Subcutaneous adipose tissue (tissue), 4 donors: ENCODE measurements around the gene CLP1. TPM values are rescaled to one million over a fixed set of nuclear protein-coding genes. Genes with fewer than 3 reads are reported as not detected.

Experiments
- total RNA-seq, 4 donors: library from RNA; depleted of rRNA; stranded (reverse); fragments of >200 nt; gene quantifications; one replicate each; pipeline ENCODE4 v1.1.0, GENCODE V29; 2016
- TF ChIP-seq, protein P1 (sequence below): fragments of 450-650 bp; IDR thresholded peaks from one replicate; pipeline ENCODE4 v1.5.1; 2016; ENCODE audit warnings: low read depth, mild to moderate bottlenecking, control low read depth, antibody characterized with exemption, moderate library complexity

The CLP1 gene
- total RNA-seq, 4 donors from 2014 or later = 5.7 to 11.5 (median 10.0) TPM

DNA sequence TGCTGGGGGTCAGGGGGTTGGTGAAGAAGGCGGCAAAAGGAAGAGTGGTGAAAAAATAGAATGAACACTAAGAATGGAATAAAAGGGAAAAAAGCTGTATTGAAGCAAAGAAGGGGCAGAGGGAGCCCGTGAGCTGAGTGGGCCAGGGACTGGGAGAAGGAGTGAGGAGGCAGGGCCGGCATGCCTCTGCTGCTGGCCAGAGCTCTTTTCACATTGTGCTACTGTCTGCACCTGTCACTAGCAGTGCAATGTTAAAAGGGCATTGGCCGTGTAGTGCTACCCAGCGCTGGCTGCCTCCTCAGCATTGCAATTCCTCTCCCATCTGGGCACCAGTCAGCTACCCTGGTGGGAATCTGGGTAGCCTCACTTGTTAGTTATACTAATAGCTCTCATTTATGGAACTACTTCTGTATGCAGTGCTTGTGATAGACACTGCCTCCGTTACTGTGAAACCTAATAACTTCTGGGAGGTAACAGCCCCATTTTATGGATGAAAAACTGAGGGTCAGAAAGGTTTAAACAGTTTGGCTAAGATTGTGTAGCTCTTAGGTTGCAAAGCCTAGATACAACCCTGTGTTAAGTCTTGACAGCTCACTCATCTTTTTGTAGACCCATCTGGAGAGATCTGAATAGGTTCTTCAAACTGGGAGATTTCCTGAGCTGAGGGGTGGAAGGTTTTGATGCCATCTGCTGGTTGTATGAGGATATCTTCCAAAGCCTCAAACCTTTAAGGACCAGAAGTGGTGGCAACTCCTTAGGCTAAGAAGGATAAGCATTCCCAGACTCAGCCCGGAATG, 16.4 kb upstream of the CLP1 start:
- TF ChIP-seq, protein P1, sequence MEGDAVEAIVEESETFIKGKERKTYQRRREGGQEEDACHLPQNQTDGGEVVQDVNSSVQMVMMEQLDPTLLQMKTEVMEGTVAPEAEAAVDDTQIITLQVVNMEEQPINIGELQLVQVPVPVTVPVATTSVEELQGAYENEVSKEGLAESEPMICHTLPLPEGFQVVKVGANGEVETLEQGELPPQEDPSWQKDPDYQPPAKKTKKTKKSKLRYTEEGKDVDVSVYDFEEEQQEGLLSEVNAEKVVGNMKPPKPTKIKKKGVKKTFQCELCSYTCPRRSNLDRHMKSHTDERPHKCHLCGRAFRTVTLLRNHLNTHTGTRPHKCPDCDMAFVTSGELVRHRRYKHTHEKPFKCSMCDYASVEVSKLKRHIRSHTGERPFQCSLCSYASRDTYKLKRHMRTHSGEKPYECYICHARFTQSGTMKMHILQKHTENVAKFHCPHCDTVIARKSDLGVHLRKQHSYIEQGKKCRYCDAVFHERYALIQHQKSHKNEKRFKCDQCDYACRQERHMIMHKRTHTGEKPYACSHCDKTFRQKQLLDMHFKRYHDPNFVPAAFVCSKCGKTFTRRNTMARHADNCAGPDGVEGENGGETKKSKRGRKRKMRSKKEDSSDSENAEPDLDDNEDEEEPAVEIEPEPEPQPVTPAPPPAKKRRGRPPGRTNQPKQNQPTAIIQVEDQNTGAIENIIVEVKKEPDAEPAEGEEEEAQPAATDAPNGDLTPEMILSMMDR = no peak

DNA sequence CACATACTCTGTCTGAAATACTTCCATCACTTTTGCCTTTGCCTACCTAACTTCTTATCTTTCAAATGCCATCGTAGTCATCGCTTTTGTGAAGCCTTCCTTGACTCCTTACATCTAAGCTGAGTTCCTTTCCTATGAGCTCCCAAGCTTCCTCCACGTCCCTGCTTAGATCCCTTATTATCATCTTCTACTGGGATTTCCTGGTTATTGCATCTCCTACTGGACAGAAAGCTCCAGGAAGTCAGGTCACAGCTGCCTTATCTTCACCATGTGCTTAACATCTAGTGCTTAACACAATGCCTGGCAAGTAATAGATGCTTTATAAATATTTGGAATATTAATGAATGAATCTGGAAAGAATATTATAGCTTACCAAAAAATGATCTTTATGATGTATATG, 13.8 kb upstream of the CLP1 start:
- TF ChIP-seq, protein P1 = no peak

DNA sequence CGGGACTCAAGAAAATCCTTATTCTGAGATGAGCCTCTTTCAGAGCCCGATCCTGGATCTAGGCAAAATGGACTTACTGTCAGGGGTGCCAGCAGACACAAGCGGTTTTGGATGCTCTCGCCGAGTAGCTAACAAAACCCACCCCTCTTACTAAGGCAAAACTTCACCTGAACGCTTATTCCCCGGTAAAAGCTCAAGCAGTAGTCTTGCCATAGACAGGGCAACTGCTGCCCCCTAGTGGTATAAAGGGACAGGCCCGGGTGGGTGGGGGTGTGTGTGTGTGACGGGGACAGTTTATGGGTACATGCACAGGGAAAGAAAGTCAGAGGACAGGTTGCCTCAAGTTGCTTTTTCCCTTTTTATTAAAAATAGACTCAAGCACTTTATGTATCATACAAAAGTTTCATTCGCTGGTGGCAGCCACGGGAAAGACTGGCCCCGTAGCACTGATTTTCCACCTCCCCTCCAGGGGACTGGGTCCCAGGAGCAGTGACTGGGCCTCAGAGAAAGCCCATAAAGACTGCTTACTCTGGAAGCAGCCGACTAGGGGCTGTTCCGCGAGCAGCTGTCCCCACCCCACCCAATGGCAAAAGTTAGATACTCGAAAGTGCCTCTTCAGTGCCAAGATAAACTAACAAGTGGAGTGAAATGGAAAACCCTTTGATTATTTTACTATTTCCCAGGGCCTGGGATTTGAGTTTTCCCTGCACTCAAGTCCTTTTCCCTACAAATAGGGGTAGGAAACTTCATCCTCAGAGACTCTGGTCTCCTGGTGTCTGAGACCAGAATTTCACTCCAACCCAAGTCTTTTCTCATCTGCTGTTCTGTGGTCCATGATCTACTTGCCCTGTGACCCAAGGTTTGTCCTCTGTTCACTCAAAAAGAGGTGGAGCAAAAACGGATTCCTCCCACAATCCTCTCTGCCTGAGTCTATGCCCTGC, 12.5 kb upstream of the CLP1 start:
- TF ChIP-seq, protein P1 = no peak

DNA sequence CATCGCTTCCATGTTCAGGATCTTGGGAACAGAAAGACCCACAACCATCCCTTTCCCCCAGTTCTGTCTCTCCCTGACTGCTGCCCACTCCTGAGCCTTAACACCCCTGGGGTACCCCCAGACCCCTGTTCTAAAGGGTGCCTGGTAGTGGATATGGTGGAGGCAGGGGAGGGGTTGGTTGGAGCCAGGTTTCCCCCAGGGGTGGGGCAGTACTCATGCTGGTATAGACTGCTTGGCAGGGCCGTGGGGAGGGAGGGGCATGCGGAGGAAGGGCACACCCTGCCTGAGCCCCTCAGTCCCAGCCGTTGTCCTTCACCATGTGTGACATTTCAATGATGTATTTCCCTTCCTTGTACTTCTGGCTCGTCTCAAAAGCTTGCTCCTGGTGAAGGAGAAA, 11.9 kb upstream of the CLP1 start:
- TF ChIP-seq, protein P1 = no peak

DNA sequence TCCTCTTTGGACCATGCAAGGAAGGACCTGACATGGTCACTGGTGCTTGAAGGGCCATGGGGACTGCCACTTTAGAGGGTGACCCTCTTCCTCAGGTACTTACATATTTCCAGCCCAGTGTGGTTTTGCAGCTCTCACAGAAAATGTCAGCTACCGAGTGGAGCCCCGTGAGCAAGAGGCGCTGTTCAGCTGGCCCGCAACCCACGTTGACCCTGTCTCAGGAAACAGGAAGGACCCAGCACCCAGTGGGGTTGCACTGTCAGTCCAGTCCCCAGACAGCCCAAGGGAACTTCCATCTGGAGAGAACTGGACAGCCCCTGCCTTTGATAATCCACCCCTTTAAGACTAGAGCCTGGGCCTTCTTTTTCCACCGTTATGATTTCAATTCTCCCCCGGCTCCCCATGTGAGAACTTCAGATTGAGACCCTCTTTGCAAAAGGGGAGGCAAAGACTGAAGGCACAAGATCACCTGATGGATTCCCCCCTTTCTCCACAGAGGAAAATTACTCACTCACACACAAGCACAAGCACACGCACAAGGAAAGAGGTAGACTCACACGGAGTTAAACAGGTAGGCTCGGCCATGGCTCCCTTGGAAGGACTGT, 11.3 kb upstream of the CLP1 start:
- TF ChIP-seq, protein P1 = no peak

DNA sequence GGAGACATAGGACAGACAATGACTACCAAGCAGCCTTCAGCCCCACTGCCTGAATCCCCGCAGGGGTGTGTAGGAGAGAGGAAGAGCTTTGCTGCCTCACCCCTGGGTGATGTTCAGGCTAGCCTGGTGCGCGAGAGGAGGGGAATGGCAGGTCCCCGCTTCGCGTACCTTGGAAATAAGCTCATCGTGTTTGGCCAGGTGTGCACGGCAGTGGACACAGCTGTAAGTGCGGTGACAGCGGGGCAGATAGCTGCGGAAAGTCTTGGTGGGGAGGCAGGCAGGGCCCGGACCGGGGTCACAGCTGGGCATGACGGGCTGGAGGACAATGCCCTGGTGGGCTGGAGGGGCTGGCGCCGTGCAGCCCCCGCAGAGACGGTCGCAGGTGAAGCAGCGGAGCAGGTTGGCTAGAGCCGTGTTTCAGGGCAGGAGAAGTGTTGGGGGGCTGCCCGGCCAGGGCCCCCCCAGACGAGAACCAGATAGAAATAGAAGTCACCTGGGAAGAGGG, 10.7 kb upstream of the CLP1 start:
- TF ChIP-seq, protein P1 = no peak
